Brain microvascular endothelial cell (primary cell): ENCODE results near the gene CEP135.

Experiments
- DNase-seq: peaks from one replicate; pipeline ENCODE4 v3.0.0-alpha.2; 2020
- H3K27ac ChIP-seq: fragments of 250-450 bp; sonication (Bioruptor Pico); 2 replicates; pipeline ENCODE4 v1.5.1; 2020; ENCODE audit warnings: mild to moderate bottlenecking, moderate library complexity
- H3K27me3 ChIP-seq: fragments of 250-450 bp; sonication (Bioruptor Pico); replicated peaks from 2 replicates; pipeline ENCODE4 v1.5.1; 2020; ENCODE audit warnings: mild to moderate bottlenecking
- H3K36me3 ChIP-seq: fragments of 250-450 bp; sonication (Bioruptor Pico); replicated peaks from 2 replicates; pipeline ENCODE4 v1.5.1; 2020; ENCODE audit warnings: mild to moderate bottlenecking
- H3K4me3 ChIP-seq: 2 replicates; pipeline ENCODE4 v1.5.1; 2011; ENCODE audit warnings: low read depth, mild to moderate bottlenecking, control low read depth, low read length, moderate library complexity
- CTCF ChIP-seq: IDR thresholded peaks from 2 replicates; pipeline ENCODE4 v1.5.1; 2011; ENCODE audit warnings: low read depth, mild to moderate bottlenecking, moderate library complexity, low read length, control low read depth, inconsistent platforms; ENCODE audit errors: missing control alignments
- in situ Hi-C: cut with HindIII; loops from 2 replicates; pipeline ENCODE4 v1.10.0; 2017; ENCODE audit warnings: low sequenced_read_pairs, low pct_ligation_motif_present

CEP135 gene

DNA sequence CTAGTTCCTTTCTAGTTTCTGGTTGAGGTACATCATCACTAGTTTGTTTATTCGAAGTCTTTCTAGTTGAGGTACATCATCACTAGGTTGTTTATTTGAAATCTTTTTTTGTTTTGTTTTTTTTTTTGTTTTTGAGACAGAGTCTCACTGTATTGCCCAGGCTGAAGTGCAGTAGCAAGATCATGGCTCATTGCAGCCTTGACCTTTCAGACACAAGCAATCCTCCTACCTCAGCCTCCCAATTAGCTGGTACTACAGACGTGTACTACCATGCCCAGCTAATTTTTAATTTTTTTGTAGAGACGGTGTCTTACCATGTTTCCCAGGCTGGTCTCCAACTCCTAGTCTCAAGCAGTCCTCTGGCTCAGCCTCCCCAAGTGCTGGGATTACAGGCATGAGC, 54.9 kb downstream of the CEP135 start:
- DNase-seq, result no peak
- H3K27me3 ChIP-seq, result no peaks in the 10 kb centered on the region
- no peak overlapping the region for H3K4me3 ChIP-seq
- H3K36me3 ChIP-seq, result no peaks in the 10 kb centered on the region
- no peak for TF ChIP-seq CTCF
- no peak overlapping the region for H3K27ac ChIP-seq
- in situ Hi-C loops, result no loop called here

- TF ChIP-seq CTCF, result no peak
- no peak overlapping the region for H3K4me3 ChIP-seq
- no peaks in the 10 kb centered on the region for H3K27me3 ChIP-seq
- no peaks in the 10 kb centered on the region for H3K36me3 ChIP-seq
- in situ Hi-C loops, result no loop called here
- no peak overlapping the region for H3K27ac ChIP-seq
- no peak for DNase-seq
These were observed 55.5 kb downstream of the CEP135 start for GRCh38 chr4:56004235-56004634.

DNA sequence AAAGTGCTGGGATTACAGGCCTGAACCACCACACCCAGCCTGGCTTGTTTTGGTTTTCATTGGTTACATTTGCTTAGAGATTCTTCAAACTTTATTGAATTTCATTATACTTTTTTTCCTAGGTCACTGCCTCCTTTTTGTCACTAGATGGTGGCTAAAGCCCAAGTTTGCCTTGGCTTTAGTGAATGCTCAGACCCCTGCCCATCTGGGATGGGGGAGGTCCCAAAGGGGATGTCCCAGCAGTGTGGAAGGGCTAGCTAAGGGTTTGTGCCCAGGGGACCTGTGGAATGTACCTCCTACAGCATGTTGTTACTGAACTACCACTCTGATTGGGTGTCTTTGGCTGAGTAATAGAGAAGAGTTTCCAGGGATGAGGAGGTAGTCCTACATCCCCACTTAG, 58.4 kb downstream of the CEP135 start:
- in situ Hi-C loops, result no loop called here
- no peaks in the 10 kb centered on the region for H3K27me3 ChIP-seq
- DNase-seq, result no peak

GRCh38 chr4:56008206-56008605, 59.5 kb downstream of the CEP135 start:
- peaks cover 6% of the 10 kb centered on the region for H3K36me3 ChIP-seq
- TF ChIP-seq CTCF, result no peak
- H3K4me3 ChIP-seq, result no peak overlapping the region
- in situ Hi-C loops, result no loop called here
- H3K27me3 ChIP-seq, result no peaks in the 10 kb centered on the region
- DNase-seq, result no peak
- H3K27ac ChIP-seq, result no peak overlapping the region

More for the DNA sequence above, 58.4 kb downstream of the CEP135 start:
- Histone ChIP-seq H3K4me3 (no peak overlapping the region), H3K36me3 (peaks cover 6% of the 10 kb centered on the region), H3K27ac (no peak overlapping the region)
- TF ChIP-seq CTCF, result no peak

- DNase-seq, result no peak
- in situ Hi-C loops, result no loop called here
- Histone ChIP-seq H3K27ac (no peak overlapping the region), H3K4me3 (no peak overlapping the region), H3K27me3 (no peaks in the 10 kb centered on the region), H3K36me3 (no peaks in the 10 kb centered on the region)
- TF ChIP-seq CTCF, result no peak
These were observed 77.9 kb downstream of the CEP135 start for GRCh38 chr4:56026596-56026995.

DNA sequence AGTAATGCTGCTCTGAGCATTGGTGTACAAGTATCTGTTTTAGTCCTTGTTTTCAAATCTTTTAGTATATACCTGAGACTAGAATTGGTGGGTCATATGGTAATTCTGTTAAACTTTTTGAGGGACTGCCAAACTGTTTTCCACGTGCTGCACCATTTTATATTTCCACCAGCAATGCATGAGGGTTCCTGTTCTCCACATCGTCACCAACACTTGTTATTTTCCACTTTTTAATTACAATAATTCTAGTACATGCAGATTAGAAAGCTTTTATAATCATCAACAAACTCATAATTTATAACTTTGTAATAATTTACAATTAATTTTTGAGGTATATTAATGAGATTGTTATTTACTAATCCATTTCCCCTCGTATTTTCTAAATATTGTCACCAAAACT, 79.4 kb downstream of the CEP135 start:
- no peak for DNase-seq
- H3K4me3 ChIP-seq, result no peak overlapping the region
- no peak overlapping the region for H3K27ac ChIP-seq
- TF ChIP-seq CTCF, result no peak
- H3K27me3 ChIP-seq, result no peaks in the 10 kb centered on the region
- no peaks in the 10 kb centered on the region for H3K36me3 ChIP-seq
- in situ Hi-C loops, result no loop called here
